ENCODE measurements around the gene LINC01488.

Gene LINC01488

DNA sequence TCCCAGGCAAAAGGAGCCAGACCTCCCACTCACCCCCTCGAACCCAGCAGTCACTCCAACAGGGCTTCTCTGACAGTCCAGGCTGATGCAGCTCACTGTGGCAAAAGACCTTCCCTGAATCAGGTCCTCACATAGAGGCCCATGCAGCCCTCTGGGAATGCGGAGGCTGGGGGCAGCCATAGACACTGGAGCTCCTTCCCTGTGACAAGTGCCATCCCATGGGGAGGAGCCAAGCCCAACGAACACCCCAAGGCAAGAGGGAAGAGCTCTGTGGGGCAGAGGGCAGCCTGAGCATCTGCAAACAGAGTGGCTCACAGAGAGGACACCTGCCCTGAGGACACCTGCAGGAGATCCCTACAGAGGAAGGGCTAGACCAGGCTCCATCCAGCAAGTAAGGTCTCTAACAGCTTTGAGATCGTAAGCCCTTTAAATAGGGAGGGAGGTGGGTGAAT is at the start of gene LINC01488:
Gene LINC01488, plus strand, starts transcription at position 271 of the 452 bp plus-strand sequence.
- DNase-seq = no peak

DNA sequence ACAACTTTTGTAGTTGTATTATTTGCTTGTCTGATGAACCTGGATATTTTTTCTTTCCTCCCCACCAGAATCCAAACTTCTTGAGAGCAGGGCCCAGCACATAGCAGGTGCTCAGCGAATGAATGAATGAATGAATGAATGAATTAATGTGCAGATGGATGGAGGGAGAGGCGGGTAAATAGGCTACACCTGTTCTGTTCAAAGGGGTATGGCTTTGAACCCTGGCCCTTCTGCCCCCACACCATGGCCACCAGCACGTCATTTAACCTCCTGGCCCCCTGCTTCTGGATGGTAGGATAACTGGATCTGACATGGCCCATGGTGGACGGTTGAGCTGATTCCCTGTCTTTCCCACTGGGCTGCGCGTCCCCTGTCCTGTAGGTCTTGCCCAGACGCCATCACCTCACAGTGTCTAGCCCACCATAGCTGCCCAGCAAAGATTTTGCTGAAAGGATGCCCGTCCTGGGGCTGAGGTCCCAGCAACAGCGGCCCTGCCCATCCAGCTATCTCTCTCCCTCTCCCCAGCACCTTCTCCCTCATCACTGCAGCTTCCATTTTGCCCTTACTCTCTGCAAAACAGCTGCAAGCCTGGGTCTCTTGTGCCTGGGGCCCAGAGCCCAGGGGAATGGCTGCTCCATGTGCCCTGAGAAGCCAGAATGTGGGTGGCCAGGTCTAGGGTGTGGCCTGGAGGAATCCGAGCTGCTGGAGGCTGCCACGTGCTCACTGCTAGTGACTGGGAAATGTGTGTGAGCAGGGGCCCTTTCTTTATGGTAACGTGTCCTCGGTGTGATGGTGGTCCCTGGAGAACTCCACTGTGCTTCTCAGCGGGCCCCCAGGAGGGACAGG is 49.3 kb upstream of the LINC01488 start:
- DNase-seq = no peak

DNA sequence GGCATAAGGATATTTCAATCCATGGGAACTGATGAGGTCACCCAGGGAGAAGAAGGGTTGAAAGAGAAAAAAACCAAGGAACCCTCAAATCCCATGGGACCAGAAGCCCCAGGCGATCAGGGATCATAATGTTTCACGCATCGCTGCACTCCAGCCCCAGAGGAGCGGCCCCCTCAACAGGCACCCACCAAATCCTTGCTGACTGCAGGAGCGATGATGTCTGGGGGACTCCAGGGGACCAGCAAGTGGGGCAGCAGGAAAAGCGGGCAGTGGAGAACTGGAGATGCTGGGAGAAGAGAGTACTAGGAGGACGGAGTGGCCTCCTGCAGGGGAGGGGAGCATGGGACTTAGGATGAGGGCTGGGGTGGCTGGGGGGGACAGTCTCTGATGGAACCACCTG is 47.7 kb upstream of the LINC01488 start:
- DNase-seq = no peak

DNA sequence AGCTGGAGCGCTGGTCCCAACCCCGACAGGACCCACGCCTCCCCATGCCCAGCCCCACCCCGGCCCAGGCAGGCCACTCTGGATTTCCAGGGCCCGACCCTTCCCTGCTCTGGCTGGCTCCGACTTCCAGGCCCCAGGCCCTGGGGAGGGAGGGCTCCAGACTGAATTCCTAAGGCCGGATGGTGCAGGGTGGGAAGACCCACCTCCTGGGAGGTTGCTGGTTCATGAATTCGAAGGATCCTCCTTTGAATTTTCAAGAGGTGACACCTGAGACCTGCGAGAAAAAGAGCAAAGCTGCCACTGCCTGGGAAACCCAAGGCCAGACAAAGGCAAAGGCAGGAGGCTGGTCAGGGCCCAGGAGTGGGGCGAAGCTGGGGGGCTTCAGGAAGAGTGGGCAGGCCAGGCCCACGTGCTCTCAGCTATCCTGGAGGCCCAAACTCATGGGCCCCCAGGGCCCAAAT is 47.0 kb upstream of the LINC01488 start:
- DNase-seq = no peak

DNA sequence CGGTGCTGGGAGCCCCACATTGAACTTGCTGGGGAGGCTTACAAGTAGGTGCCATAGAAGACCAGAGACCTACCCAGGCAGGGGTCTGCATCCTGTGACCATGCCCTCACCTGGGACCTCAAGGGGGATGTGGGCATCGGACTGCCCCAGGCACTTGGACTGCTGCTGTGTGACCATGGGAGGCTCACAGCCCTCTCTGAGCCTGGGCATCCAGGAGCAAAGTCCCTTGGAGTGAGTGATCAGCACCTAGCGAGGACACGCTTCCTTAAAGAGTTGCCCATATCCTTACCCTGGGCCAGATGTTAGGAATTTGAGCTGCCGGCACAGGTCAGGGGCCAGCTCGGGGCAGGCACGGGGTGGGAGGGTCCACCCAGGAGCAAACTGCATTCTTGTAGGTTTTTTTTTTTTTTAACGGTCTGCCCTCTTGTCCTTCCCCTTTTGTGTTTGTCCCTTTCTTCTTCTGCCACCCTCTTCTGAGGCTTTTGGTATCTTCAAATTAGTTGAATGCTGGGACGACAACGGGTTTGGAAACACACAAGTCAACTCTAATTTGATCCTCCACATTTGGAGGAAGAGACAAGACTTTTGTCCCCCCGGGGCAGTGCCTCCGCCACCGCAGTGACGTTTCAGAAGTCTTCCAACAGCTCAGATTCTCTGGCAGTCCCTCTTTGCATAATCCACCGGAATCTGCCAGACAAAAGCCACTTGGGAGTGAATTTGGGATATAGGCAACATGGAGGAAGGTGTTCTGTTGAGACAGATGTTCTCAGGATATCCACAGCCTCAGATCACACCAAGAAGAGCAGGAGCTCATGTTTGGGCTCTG is 46.1 kb upstream of the LINC01488 start:
- no peak for DNase-seq

DNA sequence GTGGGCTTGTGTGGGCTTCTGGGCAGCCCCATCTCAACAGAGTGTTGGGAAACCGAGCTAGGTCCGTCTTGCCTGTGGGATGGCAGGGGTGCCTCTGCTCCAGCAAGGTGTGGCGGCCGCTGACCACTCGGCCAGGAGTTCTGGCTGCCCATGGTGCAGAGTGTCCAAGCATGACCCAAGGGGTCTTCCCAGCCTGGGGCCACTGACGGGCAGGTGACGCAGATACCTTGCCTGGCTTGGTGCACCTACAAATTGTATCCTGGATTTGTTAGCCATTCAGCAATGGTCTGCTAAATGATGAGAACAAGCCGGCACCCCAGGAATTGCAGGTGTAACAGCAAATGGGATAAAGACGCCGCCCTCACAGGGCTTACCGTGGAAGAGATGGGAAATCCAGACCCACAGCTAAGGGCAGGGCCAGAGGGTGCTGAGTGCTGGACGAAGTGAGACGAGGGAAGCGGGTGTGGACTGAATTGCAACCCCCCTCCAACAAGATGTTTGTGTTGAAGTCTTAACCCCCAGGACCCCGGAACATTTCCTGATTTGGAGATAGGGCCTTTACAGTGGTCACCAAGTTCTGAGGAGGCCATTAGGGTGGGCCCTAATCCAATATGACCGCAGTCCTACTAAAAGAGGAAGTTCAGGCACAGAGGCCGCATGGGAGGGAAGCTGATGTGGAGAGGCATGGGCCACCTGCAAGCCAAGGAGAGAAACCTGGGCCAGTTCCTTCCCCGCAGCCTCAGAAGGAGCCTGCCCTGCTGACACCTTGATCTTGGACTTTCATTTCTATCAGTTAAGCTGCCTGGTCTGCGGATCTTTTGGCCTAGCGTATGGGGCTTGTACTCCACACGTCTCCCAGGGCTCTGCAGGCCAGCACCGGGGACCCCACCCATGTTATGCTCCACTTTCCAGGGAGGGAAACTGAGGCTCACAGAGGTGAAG is 45.2 kb upstream of the LINC01488 start:
- no peak for DNase-seq

DNA sequence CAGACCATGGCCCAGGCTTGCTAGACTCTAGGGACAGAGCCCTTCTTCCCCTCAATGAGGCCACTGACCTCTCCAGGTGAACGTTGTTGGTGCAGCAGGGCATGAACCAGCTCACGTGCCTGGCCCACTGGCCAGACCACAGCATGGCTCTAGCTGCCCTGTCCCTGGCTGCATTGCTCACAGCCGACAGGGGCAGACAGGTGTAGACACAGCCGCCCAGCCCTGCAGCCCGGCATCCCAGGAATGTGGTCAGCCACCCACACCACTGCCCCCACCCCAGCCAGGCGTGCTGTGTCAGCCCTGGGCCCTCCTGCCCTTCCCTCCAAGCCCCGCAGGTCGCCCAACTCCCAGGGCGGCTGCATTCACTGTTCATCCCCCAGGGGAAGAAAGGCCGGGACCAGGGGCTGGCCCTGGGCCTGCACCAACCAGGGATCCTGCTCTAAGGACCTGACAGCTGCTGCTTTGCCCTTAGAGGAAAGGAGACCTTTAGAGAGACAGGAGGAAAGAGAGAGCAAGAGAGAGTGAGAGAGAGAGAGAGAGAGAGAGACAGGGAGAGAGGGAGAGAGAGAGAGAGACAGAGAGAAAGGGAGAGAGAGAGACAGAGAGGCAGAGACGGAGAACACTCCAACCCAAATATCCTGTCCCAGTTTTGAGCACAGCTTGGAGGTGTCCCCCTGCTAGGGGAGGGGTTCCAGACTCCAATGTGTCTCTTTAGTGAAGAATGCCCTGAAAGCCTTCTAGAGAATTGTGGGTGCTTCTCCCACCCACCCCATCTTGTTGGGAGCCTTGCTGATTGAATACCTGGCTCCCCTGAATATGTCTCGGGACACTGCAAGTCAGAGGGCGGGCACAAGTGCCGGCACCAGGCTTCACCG is 44.2 kb upstream of the LINC01488 start:
- DNase-seq = no peak

DNA sequence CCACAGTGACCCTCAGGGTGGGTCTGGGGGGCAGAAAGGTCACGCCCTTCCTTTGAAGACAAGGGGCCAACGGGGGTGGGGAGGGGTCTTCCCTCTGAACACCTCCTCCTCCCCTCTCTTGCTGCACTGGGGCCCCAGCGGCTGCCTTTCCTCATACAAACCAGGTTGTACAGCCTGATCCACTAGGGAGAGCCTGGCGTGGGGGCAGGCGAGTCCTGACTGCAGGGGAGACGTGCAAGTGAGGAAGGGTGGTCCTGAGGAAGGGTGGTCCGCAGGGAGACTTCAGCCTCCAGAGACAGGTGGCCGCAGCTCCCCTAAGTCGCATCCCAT is 43.6 kb upstream of the LINC01488 start:
- no peak for DNase-seq

DNA sequence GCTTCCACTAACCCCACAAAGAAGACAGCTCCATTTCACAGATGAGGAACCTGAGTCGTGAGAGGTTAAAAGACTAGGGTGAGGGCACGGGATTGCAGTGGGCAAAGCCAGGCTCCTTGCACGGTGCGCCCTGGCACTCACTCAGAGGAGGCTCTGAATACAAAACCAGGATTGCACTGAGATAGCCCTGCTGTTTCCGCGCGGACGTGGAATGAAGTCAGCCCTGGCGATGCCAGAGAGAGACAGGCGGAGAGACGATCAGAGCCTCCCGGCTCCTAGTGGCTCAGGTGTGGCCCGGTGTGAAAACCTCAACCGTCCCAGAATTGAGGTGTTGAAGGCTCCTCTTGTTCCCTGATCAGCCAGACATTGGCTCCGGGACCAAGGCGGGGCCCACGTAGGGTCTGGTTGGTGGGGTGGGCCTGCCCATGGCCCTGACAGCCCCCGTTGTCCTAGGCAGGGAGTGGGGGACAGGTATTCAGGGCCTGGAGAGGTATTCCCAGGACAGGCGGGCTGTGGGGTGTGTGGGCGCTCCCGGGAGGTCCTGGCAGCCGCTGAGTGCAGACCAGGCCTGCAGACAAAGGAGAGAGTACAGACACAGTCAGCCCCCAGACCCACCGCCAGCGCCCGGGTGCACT is 43.1 kb upstream of the LINC01488 start:
- DNase-seq = no peak

DNA sequence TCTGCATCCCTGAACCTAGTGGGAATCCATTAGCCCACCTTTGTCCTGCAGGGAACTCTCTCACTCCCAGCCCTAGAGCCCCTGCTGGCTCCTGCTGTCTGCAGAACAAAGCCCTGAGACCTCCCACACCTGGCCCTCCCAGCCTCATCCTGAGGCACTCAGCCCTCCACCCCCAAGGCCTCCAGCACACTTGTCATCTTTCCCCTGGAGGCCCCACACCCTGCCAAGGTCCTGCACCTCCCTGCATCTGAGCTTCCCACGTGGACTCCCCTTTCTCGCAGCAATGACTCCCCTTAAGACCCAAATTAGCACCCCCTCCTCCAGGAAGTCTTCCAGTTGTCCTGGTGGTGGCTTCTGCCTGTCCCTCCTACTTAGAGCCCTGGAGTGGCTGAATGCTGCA is 42.3 kb upstream of the LINC01488 start:
- DNase-seq = no peak

DNA sequence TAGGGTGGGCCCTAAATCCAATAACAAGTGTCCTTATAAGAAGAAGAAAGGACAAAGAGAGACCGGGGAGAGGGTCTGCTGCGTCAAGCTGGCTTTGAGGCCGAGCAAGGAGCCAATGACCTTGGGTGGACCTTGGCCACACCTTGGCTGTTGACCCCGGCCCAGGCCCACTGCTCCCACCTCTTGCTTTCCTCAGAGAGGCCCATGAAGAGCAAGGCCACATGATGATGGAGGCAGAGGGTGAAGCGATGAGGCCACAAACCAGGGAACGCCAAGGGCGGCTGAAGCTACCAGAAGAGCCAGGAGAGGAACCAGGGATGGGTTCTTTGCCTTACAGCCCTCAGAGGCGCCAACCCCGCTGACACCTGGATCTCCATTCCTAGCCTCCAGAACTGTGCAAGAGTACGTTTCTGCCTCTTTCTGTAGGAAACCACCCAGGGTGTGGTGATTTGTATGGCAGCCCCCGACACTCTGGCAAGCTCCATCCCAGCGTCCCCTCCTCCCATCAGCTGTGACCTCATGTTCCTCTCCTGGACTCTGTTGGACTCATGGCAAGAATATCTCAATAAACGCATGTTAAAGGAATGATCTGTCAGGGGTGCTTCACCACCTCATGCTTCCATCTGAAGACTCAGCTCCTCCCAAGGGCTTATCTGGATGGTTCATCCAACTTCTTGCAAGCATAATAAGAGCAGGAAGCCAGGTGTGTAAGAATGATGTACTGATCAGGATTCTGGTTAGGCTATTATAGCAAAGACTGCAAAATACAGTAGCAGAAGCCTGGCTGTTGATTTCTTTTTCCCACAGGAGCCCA is 41.6 kb upstream of the LINC01488 start:
- no peak for DNase-seq

DNA sequence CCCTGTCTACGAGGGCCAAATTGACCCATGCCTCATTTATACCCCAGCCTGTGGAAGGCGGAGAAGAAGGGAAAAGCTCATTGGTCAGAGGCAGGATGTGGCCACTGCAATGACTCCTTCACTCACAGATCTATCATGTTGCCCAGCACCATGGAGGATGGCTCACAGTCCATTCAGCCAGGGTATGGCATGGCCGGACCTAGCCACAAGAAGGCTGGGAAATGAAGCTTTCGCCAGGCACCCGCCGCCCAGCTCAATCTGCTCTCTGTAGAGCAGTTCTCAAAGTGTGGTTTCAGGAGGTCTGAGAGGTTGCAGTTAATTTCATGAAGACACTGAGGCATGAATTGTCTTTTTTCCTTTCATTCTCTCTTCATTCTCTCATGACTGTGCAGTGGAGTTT is 40.6 kb upstream of the LINC01488 start:
- DNase-seq = no peak

DNA sequence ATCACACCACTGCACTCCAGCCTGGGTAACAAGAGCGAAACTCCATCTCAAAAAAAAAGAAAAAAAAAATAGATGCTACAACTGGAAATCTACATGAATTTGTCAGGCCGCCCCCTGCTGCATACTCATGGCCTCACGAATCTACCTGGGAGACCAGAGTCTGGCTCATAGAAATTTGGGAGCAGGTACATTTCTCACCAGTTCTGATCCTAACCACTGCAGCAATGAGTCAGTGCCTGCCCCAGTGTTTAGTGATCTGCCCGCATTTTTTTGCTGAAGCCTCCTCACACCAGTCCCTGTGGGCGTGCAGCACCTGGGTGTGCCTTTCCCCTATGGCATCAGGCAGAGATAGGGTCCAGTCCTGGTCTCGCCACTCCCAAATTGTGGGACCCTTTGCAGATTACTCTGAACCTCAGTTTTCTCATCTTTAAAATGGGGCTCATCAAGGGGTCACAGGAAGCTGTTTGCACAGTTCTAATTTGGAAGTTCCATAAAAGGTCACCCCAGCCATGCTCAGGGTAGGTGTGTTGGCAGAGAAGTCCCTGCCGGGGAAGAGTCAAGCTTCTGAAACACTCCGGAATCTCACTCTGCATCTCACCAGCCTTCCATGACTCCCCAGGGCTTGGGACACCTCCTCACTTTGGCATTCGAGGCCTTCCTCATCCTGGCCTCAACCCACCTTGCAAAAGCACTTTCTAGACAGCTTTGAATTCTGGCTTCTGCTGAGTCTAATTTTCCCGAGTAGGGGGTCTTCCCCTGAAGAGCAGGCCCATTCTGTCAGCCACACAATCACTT is 39.3 kb upstream of the LINC01488 start:
- DNase-seq = no peak

DNA sequence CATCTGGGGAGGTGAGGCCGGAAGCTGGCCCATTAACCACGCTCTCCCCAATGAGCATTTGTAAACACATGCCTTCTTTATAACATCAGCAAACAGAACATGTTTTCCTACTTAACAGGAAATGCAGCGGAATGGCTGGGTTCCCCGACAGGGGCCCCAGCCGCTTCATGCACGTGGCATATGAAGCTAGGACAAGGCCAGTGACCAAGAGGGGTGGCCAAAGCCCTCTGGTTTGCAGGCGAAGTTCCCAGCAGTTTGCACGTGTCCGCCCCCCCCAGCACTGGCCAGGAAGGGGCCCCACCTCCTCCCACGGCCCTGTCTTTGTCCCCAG is 38.7 kb upstream of the LINC01488 start:
- DNase-seq = peak; percentile 58

DNA sequence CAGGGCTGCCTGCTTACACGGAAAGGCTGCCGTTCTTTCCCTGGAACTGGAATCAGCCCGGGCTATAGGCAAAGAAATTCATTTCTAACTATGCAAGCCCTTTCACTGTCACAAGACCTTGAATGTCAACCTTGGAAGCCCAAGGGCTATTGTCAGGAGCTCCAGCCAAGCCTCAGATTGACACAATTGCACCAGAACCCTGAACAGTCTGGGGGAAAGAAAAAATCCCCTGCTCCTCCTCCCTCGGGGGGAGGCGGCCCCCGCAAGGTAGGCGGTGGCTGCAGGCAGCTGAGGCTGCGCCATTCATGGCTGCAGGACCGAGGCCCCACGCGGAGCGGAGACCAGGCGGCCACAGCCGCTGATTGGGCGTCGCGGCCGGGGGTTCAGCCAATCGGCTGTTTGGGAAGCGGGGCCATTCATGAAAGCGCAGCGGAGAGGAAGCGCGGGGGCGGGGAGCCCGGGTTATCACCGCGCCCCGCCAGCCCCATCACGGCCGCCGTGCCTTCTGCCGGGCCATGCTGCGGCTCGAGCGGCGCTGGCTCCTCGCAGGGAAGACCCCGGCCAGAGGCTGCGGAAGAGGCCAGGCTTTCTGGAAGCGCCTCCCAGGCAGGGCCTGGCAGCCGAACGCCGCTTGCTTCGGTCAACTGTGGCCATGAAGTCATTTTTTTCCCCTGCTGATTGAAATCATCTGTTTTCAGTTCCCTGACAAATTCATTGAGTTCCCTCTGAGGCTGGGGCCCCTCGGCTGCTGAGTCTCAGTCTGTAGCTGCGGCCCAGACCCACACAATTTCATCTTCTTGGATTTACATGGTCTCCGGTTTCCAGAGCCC is 38.1 kb upstream of the LINC01488 start:
- DNase-seq = peak; percentile 89

DNA sequence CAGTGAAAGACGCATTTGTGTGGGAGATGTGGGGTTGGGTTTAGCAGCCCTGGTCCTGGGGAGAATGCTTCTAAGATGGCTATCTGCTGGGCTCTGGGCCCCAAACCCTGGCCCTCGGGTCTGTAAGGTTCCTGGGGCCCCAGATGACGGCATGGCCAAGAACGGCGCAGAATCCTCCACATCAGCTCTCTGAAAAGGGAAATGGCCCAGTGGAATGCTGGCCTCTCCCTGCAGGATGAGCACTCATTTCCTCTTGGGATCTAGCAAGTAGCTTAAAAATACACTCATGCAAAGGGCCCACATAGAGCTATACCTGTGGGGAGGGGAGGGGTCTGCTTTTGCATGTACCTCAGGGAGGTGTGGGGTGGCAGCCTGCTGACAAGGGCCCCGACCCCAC is 37.5 kb upstream of the LINC01488 start:
- DNase-seq = no peak

DNA sequence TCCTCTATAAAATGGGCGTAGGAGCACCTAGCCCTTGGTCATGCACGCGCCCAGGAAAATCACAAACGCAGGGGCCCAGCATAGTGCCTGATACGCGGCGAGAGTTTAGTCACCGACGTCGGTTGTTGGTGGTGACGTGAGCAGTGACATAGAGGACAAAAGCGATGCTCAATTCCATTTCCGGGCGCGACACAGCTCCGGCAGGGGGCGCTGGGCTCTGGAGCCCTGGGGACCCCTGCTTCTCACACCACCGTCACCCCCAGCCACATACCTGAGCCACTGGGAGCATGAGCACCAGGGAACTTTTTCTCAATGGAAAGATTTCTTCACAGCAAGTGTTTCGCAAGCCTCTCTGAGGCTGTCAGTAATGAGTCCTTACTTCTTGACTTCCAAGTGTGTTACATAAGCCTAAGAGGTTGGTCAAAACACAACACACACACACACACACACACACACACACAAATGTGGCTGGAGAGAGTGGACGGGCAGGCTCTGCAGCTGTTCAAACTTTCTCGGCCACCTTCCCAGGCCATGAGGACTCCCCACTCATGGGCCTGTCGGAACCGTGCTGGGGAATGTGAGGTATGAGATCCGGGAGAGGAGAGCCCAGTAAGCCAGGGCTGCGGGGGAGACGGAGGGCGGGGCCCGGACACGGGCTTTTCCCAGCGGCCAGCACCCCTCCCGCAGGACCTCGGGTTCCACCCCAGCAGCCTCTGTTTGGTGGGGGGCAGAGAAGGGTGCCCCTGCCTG is 36.9 kb upstream of the LINC01488 start:
- no peak for DNase-seq

DNA sequence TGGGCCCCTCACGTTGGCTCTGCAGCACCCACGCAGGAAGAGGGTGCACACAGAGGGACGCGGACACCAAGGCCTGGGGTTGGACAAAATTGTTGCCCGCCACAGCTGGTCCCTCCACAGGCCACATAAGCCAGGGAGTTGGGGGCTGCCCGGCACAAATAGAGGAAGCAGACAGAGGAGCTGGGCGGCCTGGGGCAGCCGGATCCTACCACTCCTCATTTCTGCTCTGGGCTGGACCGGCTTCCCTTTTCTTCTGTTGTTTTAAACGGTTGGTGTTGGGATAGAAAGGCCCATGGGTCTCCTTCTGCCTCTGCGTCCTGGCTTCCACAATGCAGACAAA is 36.4 kb upstream of the LINC01488 start:
- no peak for DNase-seq
